ENCODE measurements around the gene RAB12.

Gene RAB12

DNA sequence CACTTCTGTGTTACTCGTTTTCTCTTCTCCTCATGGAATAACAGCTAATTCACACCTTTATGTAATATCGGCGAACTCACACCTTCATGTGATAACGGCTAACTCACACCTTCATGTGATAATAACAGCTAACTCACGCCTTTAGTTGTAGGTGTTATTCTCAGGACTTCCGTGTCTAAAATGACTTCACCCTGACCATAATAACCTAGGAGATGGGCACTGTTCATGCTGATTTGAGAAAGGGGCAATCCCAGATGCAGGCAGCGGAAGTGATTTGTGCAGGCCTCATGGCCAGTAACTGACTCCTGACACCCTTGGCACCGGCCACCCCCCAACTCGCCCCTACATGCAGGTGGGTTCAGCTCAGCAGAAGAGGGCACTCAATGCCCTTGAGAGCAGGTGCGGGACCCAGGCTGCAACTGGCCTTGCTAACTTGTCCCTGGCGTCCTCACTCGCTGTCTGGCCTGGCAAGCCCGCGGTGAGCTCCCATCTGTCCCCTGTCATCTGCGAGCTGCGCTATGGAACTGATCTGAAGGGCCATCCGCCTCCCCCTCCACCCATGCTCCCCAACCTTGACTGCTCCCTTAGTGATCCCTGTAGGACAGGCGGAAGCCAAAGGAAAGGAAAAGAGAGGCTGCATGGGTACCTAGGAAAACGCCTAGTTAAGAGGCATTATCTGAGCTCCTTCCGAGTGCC, 53.5 kb downstream of the RAB12 start:
- H3K9me3 Mint-ChIP-seq: no peaks in the 10 kb centered on the region
- H3K4me1 Mint-ChIP-seq (ENCODE audit: low read depth): no peaks in the 10 kb centered on the region
- no peak overlapping the region for H3K4me3 Mint-ChIP-seq
- H3K27ac Mint-ChIP-seq: no peak overlapping the region
- H3K36me3 Mint-ChIP-seq (ENCODE audit: low read depth): no peaks in the 10 kb centered on the region
- H3K27me3 Mint-ChIP-seq: peaks cover 19% of the 10 kb centered on the region
- intact Hi-C loops (cut with micrococcal nuclease): no loop called here

DNA sequence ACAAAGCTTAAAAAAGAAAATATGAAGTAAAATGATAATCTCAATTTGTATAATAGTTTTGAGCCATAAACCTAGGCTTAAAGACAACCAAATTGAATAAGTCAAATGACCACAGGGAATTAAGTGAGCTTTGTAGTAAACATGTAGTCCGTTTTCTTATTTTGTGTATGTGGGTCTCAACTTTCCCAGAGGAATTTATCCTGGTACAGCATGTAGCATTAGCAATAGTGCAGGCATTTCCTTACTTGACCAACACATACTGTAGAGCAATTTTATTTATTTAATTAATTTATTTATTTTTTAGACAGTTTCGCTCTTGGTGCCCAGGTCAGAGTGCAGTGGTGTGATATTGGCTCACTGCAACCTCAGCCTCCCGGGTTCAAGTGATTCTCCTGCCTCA, 58.6 kb downstream of the RAB12 start:
- H3K27me3 Mint-ChIP-seq: peaks cover 5% of the 10 kb centered on the region
- no peak overlapping the region for H3K27ac Mint-ChIP-seq
- H3K9me3 Mint-ChIP-seq: no peaks in the 10 kb centered on the region
- intact Hi-C loops (cut with micrococcal nuclease): no loop called here
- H3K4me1 Mint-ChIP-seq (ENCODE audit: low read depth): no peaks in the 10 kb centered on the region
- H3K4me3 Mint-ChIP-seq: no peak overlapping the region
- no peaks in the 10 kb centered on the region for H3K36me3 Mint-ChIP-seq (ENCODE audit: low read depth)

DNA sequence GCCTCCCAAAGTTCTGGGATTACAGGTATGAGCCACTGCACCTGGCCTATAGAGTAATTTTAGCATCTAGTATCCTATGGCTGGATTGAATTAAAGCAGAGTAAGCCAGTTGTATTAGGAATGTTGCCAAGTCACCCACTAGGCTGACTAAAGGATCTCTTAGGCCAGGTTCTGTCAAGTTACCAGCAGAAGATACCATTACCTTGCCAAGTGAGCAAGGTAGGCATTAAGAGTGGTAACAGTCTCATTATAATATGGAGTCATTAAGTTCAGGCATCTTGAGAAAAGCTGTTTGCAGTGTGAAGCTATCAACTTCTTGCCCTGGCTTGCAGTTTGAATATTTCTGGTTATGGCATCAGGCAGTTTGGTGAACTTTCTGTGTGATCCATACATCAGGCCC, 59.1 kb downstream of the RAB12 start:
- Mint-ChIP-seq H3K9me3 (peaks cover under 1% of the 10 kb centered on the region), H3K27ac (no peak overlapping the region), H3K4me1 (ENCODE audit: low read depth) (no peaks in the 10 kb centered on the region), H3K36me3 (ENCODE audit: low read depth) (no peaks in the 10 kb centered on the region), H3K4me3 (no peak overlapping the region), H3K27me3 (no peaks in the 10 kb centered on the region)
- intact Hi-C loops (cut with micrococcal nuclease): no loop called here

DNA sequence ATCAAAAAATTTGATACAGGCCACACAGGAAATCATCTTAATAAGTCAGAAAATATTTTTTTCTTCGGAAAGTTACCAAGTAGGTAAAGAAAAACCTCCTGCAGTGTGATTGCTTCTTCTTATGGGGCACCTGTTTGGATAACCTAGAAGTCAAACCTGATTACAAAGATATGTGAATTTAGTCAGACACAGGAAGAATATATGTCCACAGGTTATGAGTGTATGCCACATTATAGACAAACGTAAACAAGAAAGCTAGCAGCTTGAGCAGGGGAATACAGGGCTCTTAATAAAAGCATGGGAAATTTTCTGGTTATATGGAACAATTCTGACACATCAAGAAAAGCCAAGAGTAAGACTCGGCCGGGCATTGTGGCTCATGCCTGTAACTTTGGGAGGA, 60.3 kb downstream of the RAB12 start:
- Mint-ChIP-seq H3K4me1 (ENCODE audit: low read depth) (no peaks in the 10 kb centered on the region), H3K36me3 (ENCODE audit: low read depth) (no peaks in the 10 kb centered on the region), H3K4me3 (no peak overlapping the region), H3K27me3 (no peaks in the 10 kb centered on the region), H3K9me3 (peaks cover 8% of the 10 kb centered on the region), H3K27ac (no peak overlapping the region)
- intact Hi-C loops (cut with micrococcal nuclease): no loop called here

DNA sequence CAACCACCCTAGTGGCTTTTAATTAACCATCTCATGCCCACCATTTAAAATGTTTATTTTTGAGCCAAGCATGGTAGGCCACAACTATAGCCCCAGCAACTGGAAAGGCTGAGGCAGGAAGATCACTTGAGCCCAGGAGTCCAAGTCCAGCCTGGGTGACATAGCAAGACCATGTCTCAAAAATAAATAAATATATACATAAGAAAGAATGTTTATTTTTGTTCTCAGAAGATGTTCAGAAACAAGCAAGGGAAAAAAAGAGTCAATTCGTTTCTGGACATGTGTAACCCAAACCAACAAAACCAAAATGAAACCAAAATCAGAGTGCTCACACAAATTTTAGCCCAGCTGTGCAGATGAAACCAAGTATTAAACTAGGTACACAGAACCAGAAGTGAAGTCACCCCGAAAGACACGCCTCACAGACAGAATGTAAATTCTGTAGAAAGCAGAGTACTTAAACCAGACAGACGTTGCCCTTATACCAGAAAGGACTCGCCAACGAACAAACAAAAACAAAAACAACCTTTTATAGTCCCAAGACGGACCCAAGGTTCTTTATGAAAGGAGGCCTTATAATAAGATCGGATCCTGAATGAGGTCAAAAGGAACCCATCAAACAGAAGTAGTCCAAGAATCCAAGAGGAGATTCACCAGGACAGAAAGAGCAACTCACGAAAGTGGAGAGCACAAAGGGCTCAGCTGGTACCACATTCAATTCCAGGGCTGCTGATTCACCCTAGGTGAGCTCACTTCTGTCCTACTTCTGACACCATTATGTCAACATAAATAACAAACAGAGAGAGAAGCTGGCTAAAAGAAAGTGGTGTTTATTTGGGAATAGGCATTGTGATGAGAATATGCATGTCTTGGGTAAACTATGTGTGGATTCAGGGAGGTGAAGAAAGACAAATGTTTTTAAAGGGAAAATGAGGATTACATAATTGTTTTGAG, 64.3 kb downstream of the RAB12 start:
- Mint-ChIP-seq H3K27ac (no peak overlapping the region), H3K4me1 (ENCODE audit: low read depth) (no peaks in the 10 kb centered on the region)

DNA sequence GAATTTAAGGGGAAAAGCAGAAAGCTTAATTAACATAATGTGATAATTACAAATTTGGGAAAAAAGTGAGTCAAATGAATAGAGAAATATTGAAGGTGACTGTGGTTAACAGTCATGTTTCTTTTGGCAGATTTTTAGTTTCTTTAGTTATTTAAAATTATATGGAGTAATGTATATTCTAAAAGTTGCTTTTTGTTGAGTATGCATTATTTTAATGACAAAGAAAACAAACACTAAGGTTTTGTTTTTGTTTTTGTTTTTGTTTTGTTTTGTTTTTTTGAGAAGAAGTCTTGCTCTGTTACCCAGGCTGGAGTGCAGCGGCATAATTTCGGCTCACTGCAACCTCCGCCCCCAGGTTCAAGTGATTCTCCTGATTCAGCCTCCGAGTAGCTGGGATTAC, 65.8 kb downstream of the RAB12 start:
- H3K27me3 Mint-ChIP-seq: peaks cover 7% of the 10 kb centered on the region
- H3K36me3 Mint-ChIP-seq (ENCODE audit: low read depth): no peaks in the 10 kb centered on the region
- no peaks in the 10 kb centered on the region for H3K4me1 Mint-ChIP-seq (ENCODE audit: low read depth)
- peaks cover 8% of the 10 kb centered on the region for H3K9me3 Mint-ChIP-seq
- intact Hi-C loops (cut with micrococcal nuclease): no loop called here
- no peak overlapping the region for H3K27ac Mint-ChIP-seq
- H3K4me3 Mint-ChIP-seq: no peak overlapping the region

More for the DNA sequence above, 64.3 kb downstream of the RAB12 start:
- Mint-ChIP-seq H3K9me3 (peaks cover 8% of the 10 kb centered on the region), H3K36me3 (ENCODE audit: low read depth) (no peaks in the 10 kb centered on the region), H3K27me3 (peaks cover 2% of the 10 kb centered on the region), H3K4me3 (no peak overlapping the region)
- intact Hi-C loops (cut with micrococcal nuclease): no loop called here

DNA sequence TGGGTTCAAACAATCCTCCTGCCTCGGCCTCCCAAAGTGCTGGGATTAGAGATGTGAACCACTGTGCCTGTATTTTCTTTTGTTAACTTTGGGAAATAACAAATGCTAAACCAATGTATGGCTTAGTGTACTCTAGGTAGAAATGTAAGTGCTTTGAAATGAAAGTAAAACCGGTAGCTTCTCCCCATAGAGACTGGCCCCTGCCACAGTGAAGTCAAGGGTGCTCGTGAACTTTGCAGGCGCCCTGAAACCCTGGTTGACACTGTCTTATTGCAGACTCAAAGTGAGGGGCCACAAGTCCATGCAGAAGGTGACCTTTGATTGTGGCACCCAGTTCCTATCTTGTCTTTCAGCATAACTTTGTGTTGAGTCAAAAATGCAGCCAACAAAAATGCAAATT, 72.0 kb downstream of the RAB12 start:
- intact Hi-C loops (cut with micrococcal nuclease): no loop called here
- H3K4me3 Mint-ChIP-seq: no peak overlapping the region
- H3K4me1 Mint-ChIP-seq (ENCODE audit: low read depth): no peaks in the 10 kb centered on the region
- no peak overlapping the region for H3K27ac Mint-ChIP-seq
- no peaks in the 10 kb centered on the region for H3K36me3 Mint-ChIP-seq (ENCODE audit: low read depth)
- peaks cover 8% of the 10 kb centered on the region for H3K27me3 Mint-ChIP-seq
- no peaks in the 10 kb centered on the region for H3K9me3 Mint-ChIP-seq

DNA sequence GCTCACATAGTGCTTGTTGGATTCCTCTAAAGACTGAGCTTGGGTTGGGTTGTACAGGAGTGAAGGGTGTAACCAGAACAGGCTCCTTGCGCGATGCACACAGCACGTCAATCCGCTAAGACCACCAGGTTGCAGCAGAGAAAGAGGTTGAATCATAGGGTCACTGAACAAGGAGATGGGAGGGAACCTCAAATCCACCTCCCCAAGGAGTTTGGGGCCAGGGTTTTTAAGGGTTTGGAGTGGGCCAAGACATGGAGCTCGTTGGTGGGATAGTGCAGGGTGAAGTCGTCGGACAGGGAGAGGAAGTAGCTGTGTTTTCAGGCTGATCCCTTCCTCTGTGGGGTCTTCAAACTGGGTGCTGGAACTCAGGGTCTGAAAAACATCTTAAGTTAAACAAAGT, 75.3 kb downstream of the RAB12 start:
- intact Hi-C loops (cut with micrococcal nuclease): no loop called here
- no peak overlapping the region for H3K27ac Mint-ChIP-seq
- peaks cover 8% of the 10 kb centered on the region for H3K27me3 Mint-ChIP-seq
- no peaks in the 10 kb centered on the region for H3K4me1 Mint-ChIP-seq (ENCODE audit: low read depth)
- no peaks in the 10 kb centered on the region for H3K36me3 Mint-ChIP-seq (ENCODE audit: low read depth)
- no peaks in the 10 kb centered on the region for H3K9me3 Mint-ChIP-seq
- H3K4me3 Mint-ChIP-seq: no peak overlapping the region

DNA sequence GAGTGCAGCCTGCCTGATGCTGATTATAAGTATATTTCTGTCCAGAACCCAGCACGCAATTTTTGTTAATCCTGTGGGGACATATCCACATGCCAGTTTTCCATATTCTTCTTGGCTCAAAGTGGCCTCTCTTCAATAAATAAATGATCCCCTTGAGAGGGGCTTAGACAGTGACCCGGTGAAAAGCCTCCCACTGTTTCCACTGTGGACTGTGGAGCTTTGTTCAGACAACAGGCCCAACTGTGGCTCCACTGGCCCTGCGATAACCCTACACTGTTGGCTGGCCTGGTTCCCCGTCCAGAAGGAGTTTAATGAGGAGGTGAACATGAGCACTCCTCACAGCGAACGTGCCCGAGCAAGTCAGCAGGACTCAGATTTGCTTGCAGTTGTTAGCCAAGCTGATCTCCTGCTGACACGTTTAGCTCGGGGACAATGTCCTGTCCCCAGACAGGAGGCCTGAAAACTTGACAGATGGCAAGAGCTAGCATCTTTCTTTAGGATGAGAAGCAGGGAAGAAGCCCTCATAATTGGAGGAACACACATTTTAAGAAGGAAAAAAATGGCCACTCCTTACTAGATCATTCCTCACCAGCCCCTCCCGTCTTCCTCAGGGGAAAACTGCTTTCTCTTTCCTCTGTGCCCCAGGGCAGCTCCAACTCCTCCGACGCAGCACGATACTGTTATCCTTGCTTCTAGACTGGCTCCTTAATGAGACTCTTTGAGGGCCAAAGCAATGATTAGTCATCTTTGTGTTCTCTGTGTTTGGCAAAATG, 76.1 kb downstream of the RAB12 start:
- H3K36me3 Mint-ChIP-seq (ENCODE audit: low read depth): no peaks in the 10 kb centered on the region
- no peaks in the 10 kb centered on the region for H3K4me1 Mint-ChIP-seq (ENCODE audit: low read depth)
- H3K9me3 Mint-ChIP-seq: no peaks in the 10 kb centered on the region
- H3K27me3 Mint-ChIP-seq: peaks cover 7% of the 10 kb centered on the region
- intact Hi-C loops (cut with micrococcal nuclease): no loop called here
- H3K27ac Mint-ChIP-seq: no peak overlapping the region
- no peak overlapping the region for H3K4me3 Mint-ChIP-seq

DNA sequence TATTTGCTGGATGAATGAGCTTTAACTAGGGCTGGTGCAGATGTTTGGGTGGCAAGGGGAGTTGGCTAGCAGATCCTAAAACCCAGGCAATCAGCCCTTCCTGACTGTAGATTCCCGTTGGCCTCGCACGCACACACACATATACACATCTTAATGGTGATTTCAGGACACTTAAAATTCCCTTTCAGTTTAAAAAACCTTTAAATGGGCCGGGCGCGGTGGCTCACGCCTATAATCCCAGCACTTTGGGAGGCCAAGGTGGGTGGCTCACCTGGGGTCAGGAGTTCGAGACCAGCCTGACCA, 76.6 kb downstream of the RAB12 start:
- no peaks in the 10 kb centered on the region for H3K9me3 Mint-ChIP-seq

DNA sequence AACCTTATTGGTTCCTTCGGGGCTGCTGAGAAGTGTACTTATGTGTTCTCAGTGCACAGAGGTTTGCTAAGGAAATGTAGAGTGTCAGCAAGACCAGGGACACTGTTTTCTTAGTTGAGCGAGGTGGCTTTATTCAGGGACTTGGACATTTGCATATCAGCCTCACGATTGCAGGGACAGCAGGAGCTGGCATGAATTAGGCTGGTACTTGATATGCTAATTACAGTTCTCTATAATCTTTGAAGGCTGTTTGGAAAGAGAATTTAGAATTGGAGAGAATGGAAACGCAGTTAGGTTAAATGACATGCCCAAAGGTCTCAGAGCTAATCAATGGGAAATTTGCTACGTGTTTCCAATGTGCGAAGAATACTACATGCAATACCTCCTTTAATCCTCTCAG, 77.4 kb downstream of the RAB12 start:
- Mint-ChIP-seq H3K36me3 (ENCODE audit: low read depth) (no peaks in the 10 kb centered on the region), H3K9me3 (no peaks in the 10 kb centered on the region), H3K27ac (no peak overlapping the region), H3K4me1 (ENCODE audit: low read depth) (no peaks in the 10 kb centered on the region), H3K27me3 (peaks cover 8% of the 10 kb centered on the region), H3K4me3 (no peak overlapping the region)
- intact Hi-C loops (cut with micrococcal nuclease): no loop called here

More for the DNA sequence above, 76.6 kb downstream of the RAB12 start:
- Mint-ChIP-seq H3K4me1 (ENCODE audit: low read depth) (no peaks in the 10 kb centered on the region), H3K36me3 (ENCODE audit: low read depth) (no peaks in the 10 kb centered on the region), H3K4me3 (no peak overlapping the region), H3K27ac (no peak overlapping the region), H3K27me3 (peaks cover 6% of the 10 kb centered on the region)
- intact Hi-C loops (cut with micrococcal nuclease): no loop called here

DNA sequence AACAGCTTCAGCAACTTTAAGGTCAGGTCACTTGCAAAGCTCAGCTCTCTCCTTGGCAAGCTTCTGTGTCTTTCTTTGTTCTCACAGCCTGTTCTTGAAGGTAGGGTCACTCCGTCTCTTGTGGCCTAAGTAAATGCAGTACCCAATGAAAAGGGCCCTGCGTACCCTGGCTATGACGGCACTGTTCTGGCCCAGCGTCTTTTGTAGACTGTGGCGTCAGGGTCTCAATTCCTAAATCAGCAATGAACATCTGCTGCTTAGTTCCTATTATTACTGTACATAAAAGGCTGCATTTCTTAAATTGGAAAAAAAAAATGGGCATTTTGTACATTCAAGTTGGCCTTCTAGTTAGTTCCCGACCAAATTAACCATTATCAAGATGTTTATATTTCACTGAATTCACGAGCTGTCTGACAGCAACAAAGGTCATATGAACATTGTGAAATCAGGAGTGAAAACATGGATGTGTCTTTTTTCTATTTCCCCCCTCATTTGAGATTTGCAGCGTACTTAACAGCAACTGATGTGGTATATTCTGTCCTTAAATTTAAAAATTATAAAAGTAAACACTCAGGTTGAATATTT, 79.1 kb downstream of the RAB12 start:
- H3K27me3 Mint-ChIP-seq: peaks cover 8% of the 10 kb centered on the region
- H3K4me1 Mint-ChIP-seq (ENCODE audit: low read depth): no peaks in the 10 kb centered on the region
- intact Hi-C loops (cut with micrococcal nuclease): no loop called here
- no peak overlapping the region for H3K4me3 Mint-ChIP-seq
- no peaks in the 10 kb centered on the region for H3K9me3 Mint-ChIP-seq
- H3K36me3 Mint-ChIP-seq (ENCODE audit: low read depth): no peaks in the 10 kb centered on the region
- H3K27ac Mint-ChIP-seq: no peak overlapping the region

DNA sequence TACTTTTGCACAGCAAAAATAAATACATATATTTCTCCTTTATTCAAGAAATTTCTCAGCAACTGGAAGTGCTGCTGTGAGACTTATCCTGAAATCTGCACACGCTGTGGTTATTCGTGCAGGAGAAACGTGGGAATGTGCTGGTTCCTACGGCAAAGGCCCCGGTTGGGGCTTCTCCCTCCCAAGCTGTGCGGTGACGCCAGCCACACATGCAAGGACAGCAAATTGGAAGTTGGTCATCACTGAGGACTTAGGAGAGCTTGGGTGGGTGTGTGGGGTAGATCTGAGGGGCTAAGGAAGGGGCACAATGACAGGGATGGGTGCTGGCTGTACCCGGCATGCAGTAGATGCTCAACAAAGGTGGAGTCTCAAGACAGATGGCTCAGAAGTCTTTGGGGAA, 79.6 kb downstream of the RAB12 start:
- intact Hi-C loops (cut with micrococcal nuclease): no loop called here
- Mint-ChIP-seq H3K4me1 (ENCODE audit: low read depth) (no peaks in the 10 kb centered on the region), H3K27me3 (peaks cover 8% of the 10 kb centered on the region), H3K9me3 (no peaks in the 10 kb centered on the region), H3K27ac (no peak overlapping the region), H3K36me3 (ENCODE audit: low read depth) (no peaks in the 10 kb centered on the region), H3K4me3 (no peak overlapping the region)

All from dendritic cell treated with granulocyte-macrophage colony-stimulating factor and Interleukin-4, amounts not matched to agents 40 ng/mL and 50 ng/mL, for 4 days (primary cell).